ENCODE measurements around the gene MMP17.

DNA sequence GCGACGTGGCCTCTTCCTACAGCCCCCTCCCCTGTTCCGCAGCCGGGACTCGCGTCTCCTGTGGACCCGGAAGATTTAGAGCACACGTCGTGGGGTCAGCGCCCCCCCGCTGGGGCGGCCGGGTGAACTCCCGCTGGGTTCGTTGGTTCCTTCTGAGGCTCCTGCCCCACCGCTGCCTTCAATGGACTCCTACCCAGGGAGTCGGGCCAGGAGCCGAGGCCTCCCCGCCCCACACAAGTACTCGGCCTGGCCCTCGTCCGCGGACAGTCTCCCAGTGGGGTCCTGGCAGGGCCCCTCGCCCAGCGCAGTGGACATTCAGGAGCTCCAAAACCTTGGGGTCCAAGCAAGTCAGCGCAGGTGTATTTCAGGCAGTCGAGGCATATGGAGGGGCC, 1.2 kb downstream of the MMP17 start:
- TF ChIP-seq, protein P1, sequence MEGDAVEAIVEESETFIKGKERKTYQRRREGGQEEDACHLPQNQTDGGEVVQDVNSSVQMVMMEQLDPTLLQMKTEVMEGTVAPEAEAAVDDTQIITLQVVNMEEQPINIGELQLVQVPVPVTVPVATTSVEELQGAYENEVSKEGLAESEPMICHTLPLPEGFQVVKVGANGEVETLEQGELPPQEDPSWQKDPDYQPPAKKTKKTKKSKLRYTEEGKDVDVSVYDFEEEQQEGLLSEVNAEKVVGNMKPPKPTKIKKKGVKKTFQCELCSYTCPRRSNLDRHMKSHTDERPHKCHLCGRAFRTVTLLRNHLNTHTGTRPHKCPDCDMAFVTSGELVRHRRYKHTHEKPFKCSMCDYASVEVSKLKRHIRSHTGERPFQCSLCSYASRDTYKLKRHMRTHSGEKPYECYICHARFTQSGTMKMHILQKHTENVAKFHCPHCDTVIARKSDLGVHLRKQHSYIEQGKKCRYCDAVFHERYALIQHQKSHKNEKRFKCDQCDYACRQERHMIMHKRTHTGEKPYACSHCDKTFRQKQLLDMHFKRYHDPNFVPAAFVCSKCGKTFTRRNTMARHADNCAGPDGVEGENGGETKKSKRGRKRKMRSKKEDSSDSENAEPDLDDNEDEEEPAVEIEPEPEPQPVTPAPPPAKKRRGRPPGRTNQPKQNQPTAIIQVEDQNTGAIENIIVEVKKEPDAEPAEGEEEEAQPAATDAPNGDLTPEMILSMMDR (IDR thresholded peaks at IDR 0.05): no peak
- TF ChIP-seq POLR2A (IDR thresholded peaks at IDR 0.05): no peak
